Measurements from ENCODE around the gene PLCXD1.
"Not testable (repeated sequence)": the region's sequence is repeated elsewhere in the genome, so short reads cannot be mapped to it uniquely, and the experiment has no call there.

PLCXD1 gene

GRCh38 chrX:347351-348117 lies 66.4 kb downstream of the PLCXD1 start:
- in situ Hi-C loops (cut with HindIII; ENCODE audit: low sequenced_read_pairs), result no loop called here
- H3K4me3 ChIP-seq (ENCODE audit: low read depth, low read length), result no peak overlapping the region
- no peak for TF ChIP-seq CTCF (IDR thresholded peaks at IDR 0.05; ENCODE audit: low read depth, low read length)
- no peak for DNase-seq (ENCODE audit: low read depth, low spot score)

GRCh38 chrX:348461-349117 lies 67.4 kb downstream of the PLCXD1 start:
- no peak for DNase-seq (ENCODE audit: low read depth, low spot score)
- no peak overlapping the region for H3K4me3 ChIP-seq (ENCODE audit: low read depth, low read length)
- in situ Hi-C loops (cut with HindIII; ENCODE audit: low sequenced_read_pairs), result no loop called here
- TF ChIP-seq CTCF (IDR thresholded peaks at IDR 0.05; ENCODE audit: low read depth, low read length), result no peak

GRCh38 chrX:349196-349595 lies 68.0 kb downstream of the PLCXD1 start:
- H3K4me3 ChIP-seq (ENCODE audit: low read depth, low read length), result no peak overlapping the region
- TF ChIP-seq CTCF (IDR thresholded peaks at IDR 0.05; ENCODE audit: low read depth, low read length), result no peak
- DNase-seq (ENCODE audit: low read depth, low spot score), result no peak
- in situ Hi-C loops (cut with HindIII; ENCODE audit: low sequenced_read_pairs), result no loop called here

GRCh38 chrX:349702-350101 lies 68.5 kb downstream of the PLCXD1 start:
- no peak for TF ChIP-seq CTCF (IDR thresholded peaks at IDR 0.05; ENCODE audit: low read depth, low read length)
- no peak for DNase-seq (ENCODE audit: low read depth, low spot score)
- no peak overlapping the region for H3K4me3 ChIP-seq (ENCODE audit: low read depth, low read length)
- in situ Hi-C loops (cut with HindIII; ENCODE audit: low sequenced_read_pairs), result no loop called here

GRCh38 chrX:350148-350533 lies 69.0 kb downstream of the PLCXD1 start:
- DNase-seq (ENCODE audit: low read depth, low spot score), result no peak
- H3K4me3 ChIP-seq (ENCODE audit: low read depth, low read length), result no peak overlapping the region
- TF ChIP-seq CTCF (IDR thresholded peaks at IDR 0.05; ENCODE audit: low read depth, low read length), result no peak
- in situ Hi-C loops (cut with HindIII; ENCODE audit: low sequenced_read_pairs), result no loop called here

- DNase-seq (ENCODE audit: low read depth, low spot score), result no peak
- no peak for TF ChIP-seq CTCF (IDR thresholded peaks at IDR 0.05; ENCODE audit: low read depth, low read length)
- in situ Hi-C loops (cut with HindIII; ENCODE audit: low sequenced_read_pairs), result no loop called here
- H3K4me3 ChIP-seq (ENCODE audit: low read depth, low read length), result no peak overlapping the region
These were observed 69.5 kb downstream of the PLCXD1 start for GRCh38 chrX:350534-351323.

GRCh38 chrX:351324-351641 lies 70.1 kb downstream of the PLCXD1 start:
- H3K4me3 ChIP-seq (ENCODE audit: low read depth, low read length); DNase-seq (ENCODE audit: low read depth, low spot score); in situ Hi-C loops (cut with HindIII; ENCODE audit: low sequenced_read_pairs): not testable (repeated sequence)

Measured in astrocyte of the spinal cord (primary cell).